Posterior cingulate gyrus (tissue), 11 donors: ENCODE results near the gene ESRRB.

Experiments used
- DNase-seq, 10 donors: peaks; one replicate each; pipeline versions ENCODE4 v3.0.0 to v3.0.0-alpha.2; 2020 to 2021; ENCODE audit warnings: mixed read lengths in 3 of 10
- intact Hi-C: fragments of 100-400 bp; cut with DNase I; formaldehyde crosslinking; loops from one replicate; pipeline ENCODE4 v1.15.1; 2023

ESRRB gene

DNA sequence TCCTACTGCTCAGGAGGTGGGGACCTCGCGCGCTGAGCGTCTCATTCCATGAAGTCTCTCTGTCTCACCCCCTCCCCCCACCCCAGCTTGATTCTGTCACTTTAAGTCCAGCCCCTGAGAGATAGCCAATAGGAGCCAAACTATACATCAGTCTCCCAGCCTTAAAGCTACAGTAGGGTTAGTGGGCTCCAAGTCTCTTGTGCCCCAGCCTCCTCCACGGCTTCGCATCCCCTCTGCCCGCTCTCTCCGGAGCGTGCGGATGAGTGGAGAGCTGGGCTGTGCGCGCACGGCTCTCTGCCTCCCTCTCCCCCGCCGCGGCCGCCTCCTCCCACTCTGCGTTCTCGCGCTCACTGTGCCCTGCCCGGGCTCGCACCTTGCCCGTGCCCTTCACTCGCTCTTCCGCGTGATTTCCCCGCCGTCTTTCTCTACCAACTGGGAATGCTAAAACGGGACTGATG lies at the start of gene ESRRB:
Gene ESRRB (plus strand): TSS at position 191 of the 458 bp plus-strand sequence. CDS start 265 bp downstream, at position 456.
- peak in 3 of 10 donors; percentile 11 to 80 (median 75) for DNase-seq

DNA sequence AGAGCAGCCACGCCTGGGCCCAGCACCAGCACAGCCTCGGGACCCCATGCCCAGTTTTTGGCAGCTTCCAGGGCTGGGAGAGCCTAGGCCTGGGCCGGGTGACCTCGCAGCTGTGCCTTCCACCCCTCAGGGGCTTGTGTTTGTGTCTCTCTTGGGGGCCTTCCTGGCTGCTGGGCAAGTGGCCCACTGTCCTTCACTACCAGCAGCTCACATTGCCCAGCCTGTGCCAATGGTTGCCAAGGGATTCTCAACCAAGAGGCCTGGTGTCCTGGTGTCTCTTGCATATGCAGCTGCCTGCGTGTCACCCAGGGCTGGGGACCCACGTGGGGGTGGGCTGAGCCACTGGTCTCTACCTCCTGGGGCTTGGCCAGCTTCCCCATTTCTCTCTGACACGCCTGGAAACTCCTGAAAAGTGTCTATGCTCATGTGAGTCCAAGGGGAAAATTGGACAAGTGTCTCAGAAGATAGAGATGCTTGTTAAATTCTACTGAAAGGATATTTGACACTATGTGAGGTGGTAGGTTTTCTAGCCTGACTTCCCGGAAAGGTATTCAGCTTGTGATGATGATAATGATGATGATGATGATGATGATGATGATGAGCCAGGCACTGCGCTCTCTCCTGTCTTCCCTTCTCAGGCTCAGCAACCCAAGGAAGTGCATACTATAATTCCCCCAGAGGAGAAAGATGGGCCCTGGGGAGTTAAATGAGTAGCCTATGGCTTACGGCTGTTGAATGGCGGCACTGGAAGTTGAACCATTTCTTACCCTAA lies 48.8 kb upstream of the ESRRB start:
- intact Hi-C loops, result no loop called here
- peak in 2 of 10 donors; percentile 70 to 80 for DNase-seq

More for the DNA sequence above, at the start of gene ESRRB:
- intact Hi-C loops, result no loop called here

DNA sequence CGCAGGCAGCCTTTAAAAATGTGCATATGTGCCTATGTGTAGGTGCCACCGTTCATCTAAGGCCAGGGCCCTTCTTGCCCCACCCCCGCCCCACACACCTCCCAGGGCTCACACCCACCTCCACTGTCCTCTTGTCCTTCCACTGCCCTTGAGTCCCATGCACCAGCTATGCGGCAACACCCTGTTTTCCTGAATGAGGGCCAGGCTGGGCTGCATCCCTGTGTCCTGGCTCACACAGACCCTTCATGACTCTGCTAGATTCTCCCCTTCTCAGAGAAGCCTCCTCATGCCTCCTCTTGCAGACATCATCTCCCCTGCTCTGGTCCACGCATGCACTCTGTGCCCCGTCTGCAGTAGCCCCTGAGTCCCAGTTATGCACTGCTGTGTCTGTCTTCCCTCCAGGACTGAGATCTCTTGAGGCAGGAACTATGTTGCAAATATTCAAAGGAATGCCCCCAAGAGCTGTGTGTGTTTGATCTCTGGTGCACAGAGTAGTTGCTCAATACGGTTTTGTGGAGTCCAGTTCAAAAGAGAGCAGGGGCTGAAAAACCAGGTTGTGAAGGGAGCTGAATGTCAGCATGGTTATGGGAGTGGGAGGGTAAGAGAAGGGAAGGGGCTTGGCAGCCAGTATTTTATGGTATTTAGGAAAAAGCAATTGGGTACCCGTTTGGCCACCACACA lies 47.3 kb upstream of the ESRRB start:
- intact Hi-C loops, result no loop called here
- DNase-seq, result peak in 1 of 10 donors; percentile 30

DNA sequence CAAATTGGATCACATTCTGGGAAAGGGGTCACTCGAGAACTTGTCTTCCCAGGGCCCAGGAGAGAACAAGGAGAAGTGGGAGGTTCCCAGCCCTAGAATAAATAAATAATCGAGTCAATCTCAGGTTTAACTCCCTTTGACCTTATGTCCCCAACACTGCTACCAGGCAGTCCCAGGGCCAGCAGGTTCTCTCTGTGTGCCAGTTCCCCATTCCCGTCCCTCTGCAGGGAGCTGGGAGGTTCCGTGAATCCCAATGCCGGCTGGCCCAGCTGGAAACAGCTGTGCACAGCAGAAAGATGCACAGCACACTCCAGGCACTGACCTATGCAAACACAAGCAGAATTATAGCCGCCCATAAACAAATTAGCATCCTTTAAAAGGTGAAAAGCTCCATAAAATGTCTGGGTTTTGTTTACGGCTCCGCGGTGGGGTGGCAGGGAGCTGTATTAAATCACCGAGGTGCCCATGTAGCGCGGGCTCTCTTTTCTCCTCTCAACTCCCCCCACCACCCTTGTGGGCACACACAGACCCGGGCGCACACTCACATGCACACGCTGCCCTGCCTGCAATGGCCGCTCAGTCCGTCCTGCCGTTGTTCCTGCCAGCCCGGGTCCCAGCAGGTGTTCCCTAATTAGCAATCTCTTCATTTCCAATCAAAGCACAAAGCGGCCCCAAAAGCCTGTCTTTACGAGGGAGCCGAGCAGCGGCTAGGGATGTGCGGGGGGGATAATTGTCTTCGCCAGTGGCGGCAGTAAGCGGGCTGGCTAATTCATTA lies 46.6 kb upstream of the ESRRB start:
- intact Hi-C loops, result no loop called here
- DNase-seq, result peak in 1 of 10 donors; percentile 65

DNA sequence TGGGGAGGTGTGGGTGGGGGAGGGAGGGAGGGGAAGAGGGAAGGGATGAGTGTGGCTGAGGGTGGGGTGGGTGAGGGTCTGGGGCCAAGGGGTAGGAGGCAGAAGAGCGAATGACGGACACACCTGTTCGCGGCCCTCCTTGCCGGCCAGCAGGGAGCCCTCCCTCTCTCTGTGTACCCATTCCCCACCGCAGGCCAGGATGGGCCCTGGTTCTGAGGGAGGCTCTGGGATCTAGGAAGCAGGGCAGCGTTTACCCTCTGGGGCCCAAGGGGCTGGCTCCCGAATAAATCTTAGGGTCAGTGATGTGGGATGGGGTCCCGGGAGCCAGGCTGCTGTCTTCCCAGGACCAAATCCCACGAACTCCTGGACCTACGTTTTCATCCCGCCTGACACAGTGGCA lies 46.0 kb upstream of the ESRRB start:
- DNase-seq, result peak in 1 of 10 donors; percentile 63
- intact Hi-C loops, result no loop called here

DNA sequence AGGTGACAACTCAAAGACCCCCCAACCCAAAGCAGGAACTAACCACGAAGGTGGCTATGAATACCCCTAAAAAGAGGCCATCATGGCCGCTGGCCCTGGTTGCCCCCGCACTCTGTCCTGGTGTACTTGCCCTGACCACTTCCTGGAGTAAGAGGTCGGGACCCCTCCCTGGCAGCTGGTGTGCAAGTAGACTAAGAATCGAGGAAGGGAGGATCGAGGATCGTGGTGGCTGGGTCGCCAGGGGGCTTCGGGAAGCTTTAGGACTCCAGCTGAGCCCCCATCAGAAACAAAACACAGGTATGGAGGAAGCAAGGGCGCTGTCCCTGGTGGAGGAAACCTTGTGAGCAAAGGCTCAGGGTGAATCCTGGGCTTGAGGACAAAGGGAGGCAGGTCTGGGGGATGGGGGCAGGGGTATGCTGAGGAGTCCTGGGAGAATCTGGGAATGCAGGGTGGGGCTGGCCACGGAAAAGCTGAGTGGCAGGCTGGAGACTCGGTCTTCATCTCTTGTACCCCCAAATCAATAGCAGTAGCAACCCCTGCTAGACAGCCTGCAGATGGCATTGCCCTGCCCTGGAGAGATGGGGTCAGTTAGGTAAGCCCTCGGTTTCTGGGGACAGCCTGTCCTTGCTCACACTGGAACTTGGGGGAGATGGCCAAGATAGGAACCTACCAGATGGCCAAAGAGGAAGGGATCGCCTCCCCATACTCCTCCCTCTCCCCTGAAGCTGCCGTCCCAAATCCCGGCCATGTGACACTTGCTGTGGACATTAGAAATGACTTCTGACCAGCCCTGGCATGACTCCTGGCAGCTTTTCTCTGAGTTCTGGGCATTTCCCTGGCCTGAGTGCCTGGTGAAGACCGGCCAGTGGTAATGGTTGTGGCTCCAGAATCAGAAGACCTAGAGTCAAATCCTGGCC lies 45.3 kb upstream of the ESRRB start:
- intact Hi-C loops, result no loop called here
- DNase-seq, result peak in 1 of 10 donors; percentile 67

DNA sequence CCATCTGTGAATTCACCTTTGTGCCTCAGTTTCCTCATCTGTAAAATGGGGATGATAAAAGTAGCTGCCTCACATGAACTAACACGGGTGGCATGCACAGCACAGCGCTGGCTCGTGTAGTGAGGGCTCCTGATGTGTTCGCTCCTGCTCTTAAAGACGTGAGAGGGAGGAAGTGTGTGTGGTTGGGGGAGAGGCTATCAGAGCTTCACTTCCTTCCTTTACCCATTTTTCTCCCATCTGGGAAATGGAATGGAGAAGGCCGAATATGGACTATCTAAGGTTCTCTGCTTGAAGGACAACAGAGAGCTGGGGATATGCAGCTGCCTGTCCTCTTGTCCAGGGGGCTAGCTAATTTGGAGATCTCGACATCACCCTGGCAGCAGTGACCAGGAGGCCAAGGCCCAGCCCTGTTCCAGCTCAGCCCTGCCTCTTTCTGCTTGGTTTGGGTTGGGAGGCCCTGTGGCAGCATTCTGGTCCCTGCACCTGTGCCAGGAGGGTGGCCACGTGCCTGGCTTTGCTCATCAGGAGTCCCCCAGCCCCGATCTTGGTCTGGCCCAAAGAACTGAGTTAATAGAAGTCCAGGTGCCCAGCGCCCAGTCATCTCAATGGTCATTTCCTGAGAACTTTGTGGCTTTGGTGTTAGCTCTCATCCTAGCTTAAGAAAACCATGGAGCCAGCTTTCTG lies 44.5 kb upstream of the ESRRB start:
- intact Hi-C loops, result no loop called here
- DNase-seq, result peak in 1 of 10 donors; percentile 60

DNA sequence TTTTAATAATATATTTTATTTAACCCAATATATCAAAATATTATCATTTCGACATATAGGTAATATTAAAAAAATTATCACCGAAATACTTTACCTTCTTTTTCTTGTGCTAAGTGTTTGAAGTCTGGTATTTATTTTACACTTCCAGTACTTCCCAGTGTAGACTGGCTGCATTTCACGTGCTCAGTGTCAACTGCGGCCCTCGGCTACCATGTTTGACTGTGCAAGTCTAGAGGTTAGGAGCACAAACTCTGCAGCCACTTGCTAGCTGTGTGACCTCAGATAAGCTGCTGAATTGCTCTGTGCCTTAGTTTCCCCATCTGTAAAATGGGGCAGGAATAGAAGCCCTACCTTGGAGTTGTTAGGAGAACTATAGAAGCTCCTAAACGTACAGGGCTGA lies 42.3 kb upstream of the ESRRB start:
- intact Hi-C loops, result no loop called here
- DNase-seq, result peak in 1 of 10 donors; percentile 64

DNA sequence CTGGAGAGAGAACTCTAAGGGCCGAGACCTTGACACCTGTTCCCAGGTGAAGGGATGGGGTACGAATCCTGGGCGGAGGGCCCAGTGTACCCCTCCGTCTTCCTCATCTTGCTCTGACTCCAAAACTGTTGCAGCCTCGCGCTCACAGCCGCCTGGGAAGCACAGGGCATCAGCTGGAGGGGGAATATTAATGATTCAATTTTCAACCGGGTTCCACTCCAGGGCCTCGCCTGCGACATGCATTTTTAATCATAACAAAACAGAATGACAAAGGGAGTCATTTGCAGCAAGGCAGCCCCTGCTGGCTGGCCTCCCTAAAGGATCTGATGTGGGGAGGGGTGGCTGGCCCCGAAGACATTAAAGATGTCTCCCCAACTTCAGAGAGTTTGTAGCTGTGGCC lies 41.6 kb upstream of the ESRRB start:
- DNase-seq, result peak in 1 of 10 donors; percentile 23
- intact Hi-C loops, result no loop called here

DNA sequence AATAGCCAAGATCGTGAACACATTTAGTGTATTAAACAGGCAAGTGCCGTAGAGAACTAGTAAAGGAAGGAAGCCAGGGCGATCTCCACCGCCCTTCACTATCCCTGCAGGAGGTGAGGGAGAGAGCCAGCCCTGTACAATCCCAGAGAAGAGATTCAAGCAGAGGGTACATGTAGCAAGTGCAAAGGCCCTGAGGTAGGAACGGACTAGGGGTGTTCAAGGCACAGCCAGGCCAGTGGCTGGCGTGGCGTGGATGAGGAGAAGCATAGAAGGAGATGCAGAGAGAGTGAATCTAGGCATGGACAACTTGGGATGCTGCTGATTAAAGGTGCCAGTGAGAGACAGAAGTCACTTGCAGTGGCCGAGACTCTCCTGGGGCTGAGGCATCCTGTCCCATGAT lies 39.1 kb upstream of the ESRRB start:
- intact Hi-C loops, result no loop called here

DNA sequence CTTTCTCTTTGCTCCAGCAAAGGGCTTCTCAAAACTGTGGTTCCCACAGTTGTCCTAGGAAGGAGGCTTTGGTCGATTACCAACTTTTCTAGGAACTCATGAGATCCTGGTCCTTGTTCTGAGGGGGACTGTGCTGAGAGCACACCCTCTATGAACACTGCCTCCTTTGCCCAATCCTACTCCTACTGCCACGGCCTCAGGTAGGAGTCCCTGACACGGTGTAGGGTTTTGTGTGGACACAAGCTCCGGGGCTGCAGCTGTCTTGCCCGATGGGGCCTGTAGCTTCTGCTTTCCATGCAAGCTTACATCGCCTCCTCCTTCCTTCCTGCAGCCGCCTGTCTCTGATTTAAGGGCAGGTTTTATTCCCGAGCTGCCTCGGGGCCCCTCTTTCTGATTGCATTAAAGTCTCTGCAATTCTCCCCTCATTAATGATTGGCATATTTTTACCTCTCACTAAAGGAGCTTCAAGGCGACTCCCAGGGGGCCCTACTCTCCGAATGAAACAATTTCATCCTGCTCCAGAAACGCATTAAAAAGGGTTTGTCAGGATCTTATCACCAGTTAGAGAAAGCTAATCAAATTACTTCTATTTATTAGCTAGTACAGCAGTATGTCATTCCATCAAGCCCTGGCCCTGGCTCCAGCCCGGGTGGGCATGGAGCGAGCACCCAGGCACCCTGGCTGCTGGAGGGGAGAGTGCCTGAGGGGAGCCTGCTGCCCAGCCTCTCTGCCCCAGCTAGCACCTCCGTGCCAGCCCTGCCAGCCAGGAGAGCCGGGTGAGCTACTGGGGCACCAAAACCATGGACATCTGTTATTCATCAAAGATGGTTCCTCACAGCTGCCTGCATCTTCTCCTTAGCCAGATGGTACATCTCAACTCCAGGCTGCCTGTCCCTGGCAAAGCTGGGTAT lies 38.0 kb upstream of the ESRRB start:
- peak in 2 of 10 donors; percentile 52 to 84 for DNase-seq
- intact Hi-C loops, result no loop called here

More for the DNA sequence above, 39.1 kb upstream of the ESRRB start:
- DNase-seq, result peak in 1 of 10 donors; percentile 27

DNA sequence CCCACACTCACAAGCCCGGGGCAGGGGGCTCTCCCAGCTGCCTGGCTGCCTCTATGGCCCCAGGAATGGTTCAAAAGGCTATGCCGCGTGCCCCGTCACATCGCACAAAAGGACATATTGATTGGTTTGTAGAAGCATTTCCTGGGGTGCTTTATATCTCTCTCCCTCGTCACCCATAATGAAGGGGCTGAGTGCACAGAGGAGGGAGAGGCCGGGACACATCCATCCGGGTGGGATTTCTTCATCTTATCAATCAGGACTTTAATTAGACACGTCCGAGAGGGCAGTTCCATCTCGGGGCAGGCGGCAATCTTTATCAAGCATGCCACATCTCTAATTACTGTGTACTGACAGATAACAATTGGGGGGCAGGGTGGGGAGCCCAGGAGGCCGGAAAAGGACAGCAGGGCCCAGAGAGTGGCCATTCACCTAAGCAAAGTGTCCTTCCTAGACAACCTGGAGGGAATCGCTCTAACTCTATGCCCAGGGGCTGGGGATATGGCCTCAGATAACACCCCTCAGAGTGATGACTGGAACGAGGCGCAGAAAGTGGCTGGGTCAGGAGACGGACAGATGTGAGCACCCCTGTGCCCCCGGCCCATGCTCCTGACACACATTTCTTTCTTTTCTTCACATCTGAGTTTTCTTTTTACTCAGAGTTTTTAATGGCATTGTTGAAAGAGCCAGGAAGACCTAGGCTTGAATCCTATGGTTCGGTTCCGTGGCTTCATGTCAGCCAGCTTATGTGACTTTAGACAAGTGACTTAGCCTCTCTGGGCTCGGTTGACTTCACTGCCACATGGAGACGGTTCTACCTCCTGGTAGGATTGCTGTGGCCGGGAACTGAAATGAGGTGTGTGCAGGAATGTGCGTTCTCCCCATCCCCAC lies 36.0 kb upstream of the ESRRB start:
- intact Hi-C loops, result no loop called here
- peak in 2 of 10 donors; percentile 36 to 51 for DNase-seq

DNA sequence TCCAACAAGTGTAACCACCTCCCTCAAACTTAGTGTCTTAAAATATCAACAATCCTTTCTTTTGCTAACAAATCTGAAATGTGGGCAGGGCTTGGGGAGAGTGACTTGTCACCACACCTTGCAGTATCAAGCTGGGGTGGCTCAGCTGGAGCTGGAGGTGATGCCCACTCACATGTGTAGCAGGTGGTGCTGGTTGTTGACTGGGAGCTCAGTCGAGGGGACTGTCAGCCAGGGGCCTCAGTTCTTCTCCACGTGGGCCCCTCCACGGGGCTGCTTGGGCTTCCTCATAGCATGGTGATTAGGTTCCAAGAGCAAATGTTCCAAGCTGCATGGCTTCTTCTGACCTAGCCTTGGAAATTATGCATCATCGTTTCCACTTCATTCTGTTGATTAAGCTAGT lies 32.6 kb upstream of the ESRRB start:
- intact Hi-C loops, result no loop called here
- DNase-seq, result peak in 1 of 10 donors; percentile 62

DNA sequence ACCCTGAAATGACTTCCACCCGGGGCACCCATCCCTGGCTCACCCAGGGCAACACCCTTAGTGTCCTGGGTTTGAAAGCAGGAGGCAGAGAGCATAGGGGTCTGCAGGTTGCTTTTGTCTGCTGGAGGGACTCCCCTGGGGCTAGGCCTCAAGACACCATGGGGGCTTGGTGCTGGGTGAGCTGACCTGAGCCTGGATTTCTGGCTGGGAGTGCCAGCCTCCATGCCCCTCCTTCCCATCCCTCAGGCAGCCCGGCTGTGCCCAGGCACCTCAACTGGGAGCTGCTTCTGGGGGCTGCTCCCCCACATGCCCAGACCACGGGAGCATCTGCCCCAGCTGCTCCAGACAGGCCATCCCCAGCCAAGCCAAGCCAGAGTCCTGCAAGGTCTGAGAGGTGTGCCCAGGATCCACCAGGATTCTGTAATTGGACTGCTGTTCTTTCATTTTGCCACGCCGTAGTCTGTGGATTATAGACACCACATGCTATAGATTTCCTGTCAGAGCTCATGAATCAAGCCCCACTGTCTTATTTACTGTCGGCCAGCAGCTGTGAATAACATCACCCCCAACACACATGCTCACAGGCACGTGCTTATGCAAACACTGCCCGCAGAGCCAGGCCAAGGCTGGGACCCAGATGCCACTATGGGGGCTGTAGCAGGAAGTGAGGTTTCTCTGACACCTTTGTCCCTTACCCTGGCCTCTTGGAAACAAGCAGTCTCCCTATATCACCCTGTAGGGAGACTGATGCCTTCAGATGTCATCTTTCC lies 29.4 kb upstream of the ESRRB start:
- intact Hi-C loops, result no loop called here
- DNase-seq, result peak in 2 of 10 donors; percentile 55 to 57

DNA sequence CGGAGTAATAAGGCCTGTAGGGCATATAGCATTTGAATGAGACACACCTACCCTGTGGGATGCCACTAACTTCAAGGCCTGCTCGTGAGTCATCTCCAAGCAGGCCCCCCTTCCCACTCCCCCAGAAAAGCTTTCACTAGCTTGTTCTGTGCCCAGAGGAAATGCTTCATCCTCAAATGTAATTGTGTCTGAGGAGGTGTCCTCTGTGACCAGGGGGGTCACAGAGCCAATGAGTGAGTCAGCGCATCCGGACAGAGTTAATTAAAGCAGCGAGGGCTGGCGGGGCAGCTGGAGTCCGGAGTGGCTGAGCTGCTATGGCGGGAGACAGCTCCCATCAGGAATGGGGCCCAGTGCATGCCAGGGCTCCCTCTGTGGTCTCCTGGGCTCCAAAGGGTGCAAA lies 27.0 kb upstream of the ESRRB start:
- DNase-seq, result peak in 2 of 10 donors; percentile 55 to 70
- intact Hi-C loops, result no loop called here

DNA sequence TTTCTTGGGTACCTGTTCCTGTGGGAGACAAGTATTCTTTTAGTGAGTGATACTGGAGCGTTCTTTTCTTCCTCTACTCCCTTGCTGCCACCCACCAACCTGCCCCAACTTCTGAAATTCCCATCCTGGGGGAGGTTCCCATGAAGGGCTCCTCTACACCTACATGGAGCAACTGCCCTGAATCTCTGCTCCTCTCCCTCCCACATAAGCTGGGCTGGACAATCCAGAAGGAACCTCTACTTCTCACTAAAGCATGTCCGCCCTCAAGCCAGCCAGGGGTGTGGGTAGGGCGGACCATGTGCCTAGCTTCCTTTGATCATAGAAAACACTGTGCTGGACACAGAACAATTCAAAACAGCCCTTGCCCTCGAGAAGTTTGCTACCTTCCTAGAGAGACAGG lies 25.9 kb upstream of the ESRRB start:
- intact Hi-C loops, result no loop called here
- DNase-seq, result peak in 1 of 10 donors; percentile 50
